ENCODE measurements around the gene CDKAL1. TPM values are rescaled to one million over a fixed set of nuclear protein-coding genes. Genes with fewer than 3 reads are reported as not detected.
"Not testable (repeated sequence)": the region's sequence is repeated elsewhere in the genome, so short reads cannot be mapped to it uniquely, and the experiment has no call there.

Gene CDKAL1
- total and polyA plus RNA-seq, 10 of the 15 experiments (the other 5 are each of a cell fraction or from before 2014, with no cell fraction given): 10.7 to 26.9 (median 17.3) TPM

- Histone ChIP-seq H3K36me3 (ENCODE audit: control insufficient read depth in 2 of 2, insufficient read depth in 2 of 2, low read length in 1 of 2) (no peaks in the 10 kb centered on the region), H2AFZ (ENCODE audit: control insufficient read depth, low read depth, low read length) (no peak overlapping the region), H3K9ac (ENCODE audit: control insufficient read depth, insufficient read depth, low read length) (no peak overlapping the region), H3K4me3 (no peak overlapping the region), H3K27me3 (replicated peaks in 1 of 2; ENCODE audit: control insufficient read depth in 2 of 2, insufficient read depth in 2 of 2, low read length in 1 of 2) (no peaks in the 10 kb centered on the region), H3K9me3 (replicated peaks; ENCODE audit: control insufficient read depth, insufficient read depth, low read length) (no peaks in the 10 kb centered on the region), H3K27ac (ENCODE audit: control insufficient read depth, insufficient read depth) (no peak overlapping the region), H4K20me1 (ENCODE audit: control insufficient read depth, insufficient read depth) (no peaks in the 10 kb centered on the region), H3K4me2 (ENCODE audit: control insufficient read depth, insufficient read depth) (no peak overlapping the region), H3K4me1 (ENCODE audit: control insufficient read depth, insufficient read depth, low read length) (no peaks in the 10 kb centered on the region), H3K79me2 (ENCODE audit: control insufficient read depth, insufficient read depth, low read length) (no peaks in the 10 kb centered on the region)
- no peak for DNase-seq (ENCODE audit: low read depth, low spot score)
- intact Hi-C loops (cut with micrococcal nuclease; ENCODE audit: unreplicated experiment) (no loop called here), in situ Hi-C loops (cut with MboI) (no loop called here)
- TF ChIP-seq SMC3 (IDR thresholded peaks at IDR 0.05; ENCODE audit: borderline replicate concordance, low read length): no peak
- BruUV-seq (replicated peaks): no TSS peak
- SMC1A ChIA-PET (ENCODE audit: uncharacterized antibody, unreplicated experiment): interaction anchor here (0.6 kb wide), 1 partner anchor 170 kb away, joined by 3 read pairs; no protein-coding TSS in a partner anchor
- CTCF ChIA-PET: no interaction called here
- no peak for FAIRE-seq
- RAD21 ChIA-PET (ENCODE audit: unreplicated experiment): no interaction called here
- no peak for ATAC-seq
- POLR2A ChIA-PET: no interaction called here
- WGBS (ENCODE audit: insufficient coverage, insufficient replicate concordance, low lambda C conversion rate, missing lambda C conversion rate): 94% methylated on average over 2 of the region's 2 CpGs
Measured at GRCh38 chr6:20608905-20609304, 74.6 kb downstream of the CDKAL1 start.

- H3K9ac ChIP-seq (ENCODE audit: control insufficient read depth, insufficient read depth, low read length); H3K27ac ChIP-seq (ENCODE audit: control insufficient read depth, insufficient read depth); POLR2A ChIA-PET; DNase-seq (ENCODE audit: low read depth, low spot score); H4K20me1 ChIP-seq (ENCODE audit: control insufficient read depth, insufficient read depth); H3K4me1 ChIP-seq (ENCODE audit: control insufficient read depth, insufficient read depth, low read length); RAD21 ChIA-PET (ENCODE audit: unreplicated experiment); FAIRE-seq; BruUV-seq (replicated peaks); ATAC-seq; H3K4me3 ChIP-seq; H3K4me2 ChIP-seq (ENCODE audit: control insufficient read depth, insufficient read depth); H3K9me3 ChIP-seq (replicated peaks; ENCODE audit: control insufficient read depth, insufficient read depth, low read length); H3K79me2 ChIP-seq (ENCODE audit: control insufficient read depth, insufficient read depth, low read length); intact Hi-C loops (cut with micrococcal nuclease; ENCODE audit: unreplicated experiment); H2AFZ ChIP-seq (ENCODE audit: control insufficient read depth, low read depth, low read length); in situ Hi-C loops (cut with MboI); H3K36me3 ChIP-seq (ENCODE audit: control insufficient read depth in 2 of 2, insufficient read depth in 2 of 2, low read length in 1 of 2); H3K27me3 ChIP-seq (replicated peaks in 1 of 2; ENCODE audit: control insufficient read depth in 2 of 2, insufficient read depth in 2 of 2, low read length in 1 of 2): not testable (repeated sequence)
- SMC1A ChIA-PET (ENCODE audit: uncharacterized antibody, unreplicated experiment): interaction anchor here (1.0 to 1.7 kb wide), 3 partner anchors 12 to 45 kb away, joined by 3 read pairs; no protein-coding TSS in a partner anchor
- CTCF ChIA-PET: interaction anchor here (0.6 kb wide), 1 partner anchor 79 kb away, joined by 3 read pairs; no protein-coding TSS in a partner anchor
- 92% methylated on average over 2 of the region's 2 CpGs for WGBS (ENCODE audit: insufficient coverage, insufficient replicate concordance, low lambda C conversion rate, missing lambda C conversion rate)
Measured at GRCh38 chr6:20609924-20610323, 75.7 kb downstream of the CDKAL1 start.
